Calu3 (cell line): ENCODE data around the gene GPR179. TPM values are rescaled to one million over a fixed set of nuclear protein-coding genes. Genes with fewer than 3 reads are reported as not detected.

Experiments used
- Bru-seq: library from RNA; stranded (reverse); fragments of 400-500 nt; gene quantifications from one replicate; lab custom pipeline; 2021; lab: Mats Ljungman, UMichigan
- BruChase-seq, 2 experiments: library from RNA; stranded (reverse); fragments of 400-500 nt; gene quantifications; one replicate each; lab custom pipeline; 2021; lab: Mats Ljungman, UMichigan
- BruUV-seq: library from RNA; stranded (reverse); fragments of 400-500 nt; replicated peaks from 2 replicates; lab custom pipeline; 2021; lab: Mats Ljungman, UMichigan
- CTCF ChIA-PET: fragments of 300-600 bp; sonication (Branson Sonifier 250); formaldehyde crosslinking; loops from one replicate; lab custom pipeline; 2022; ENCODE audit warnings: antibody characterized with exemption; lab: Charles Lee
- DNase-seq: peaks from one replicate; pipeline ENCODE4 v3.0.0; 2022
- H3K27ac Mint-ChIP-seq: one replicate; pipeline ENCODE4 v1.8.0; 2022; ENCODE audit warnings: mixed read lengths; ENCODE audit not compliant: unreplicated experiment
- H3K27me3 Mint-ChIP-seq: one replicate; pipeline ENCODE4 v1.8.0; 2022; ENCODE audit warnings: mixed read lengths; ENCODE audit not compliant: unreplicated experiment
- H3K36me3 Mint-ChIP-seq: one replicate; pipeline ENCODE4 v1.8.0; 2022; ENCODE audit warnings: mild to moderate bottlenecking, moderate library complexity, mixed read lengths; ENCODE audit not compliant: insufficient read depth, unreplicated experiment
- H3K4me1 Mint-ChIP-seq: one replicate; pipeline ENCODE4 v1.8.0; 2022; ENCODE audit warnings: mild to moderate bottlenecking, low read depth, mixed read lengths; ENCODE audit not compliant: unreplicated experiment
- H3K4me3 Mint-ChIP-seq: one replicate; pipeline ENCODE4 v1.8.0; 2022; ENCODE audit warnings: mild to moderate bottlenecking, low read depth, moderate library complexity, mixed read lengths; ENCODE audit not compliant: unreplicated experiment
- H3K9me3 Mint-ChIP-seq: one replicate; pipeline ENCODE4 v1.8.0; 2022; ENCODE audit warnings: low read depth, mixed read lengths; ENCODE audit not compliant: unreplicated experiment
- CTCF ChIP-seq: fragments of 200-600 bp; IDR thresholded peaks from one replicate; pipeline ENCODE4 v1.8.0; 2022; ENCODE audit warnings: antibody characterized with exemption; ENCODE audit not compliant: unreplicated experiment
- intact Hi-C: fragments of 100-400 bp; cut with micrococcal nuclease; formaldehyde crosslinking; loops from one replicate; pipeline ENCODE4 v1.10.0; 2022; ENCODE audit not compliant: unreplicated experiment
- long read RNA-seq: library from polyadenylated mRNA; stranded (forward); transcript quantifications from one replicate; pipeline ENCODE4 v2.0.0, GENCODE V29; 2022
- total RNA-seq: library from RNA; stranded (reverse); gene quantifications from 2 replicates; pipeline ENCODE4 v1.2.3, GENCODE V29; 2022

The GPR179 gene
- total RNA-seq (0.45 and 0.69 TPM in 2 replicates), Bru-seq, nascent RNA (percentile 18 among the genes with signal in this experiment), BruChase-seq, experiment 1, labeled RNA remaining after a 6-hour chase (percentile 33 among the genes with signal in this experiment), BruChase-seq, experiment 2, labeled RNA remaining after a 2-hour chase (percentile 27 among the genes with signal in this experiment)
- long read RNA-seq, result 0 reads

GRCh38 chr17:38343608-38344419 lies at the start of gene GPR179:
Gene GPR179, minus strand, starts transcription at chr17:38343956. Its CDS starts 167 bp downstream, at chr17:38343789.
- H3K9me3 Mint-ChIP-seq, result no peaks in the 10 kb centered on the region
- CTCF ChIA-PET, result interaction anchor here (0.8 to 1.7 kb wide), 3 partner anchors 10 to 71 kb away, joined by 3 to 4 read pairs (median 3); no protein-coding TSS in a partner anchor
- BruUV-seq, result no TSS peak
- no peak within 1 kb of the TSS for H3K27ac Mint-ChIP-seq
- DNase-seq, result no peak
- H3K27me3 Mint-ChIP-seq, result peaks cover 50% of the 10 kb centered on the region
- TF ChIP-seq CTCF, result no peak
- H3K36me3 Mint-ChIP-seq, result no peaks in the 10 kb centered on the region
- peaks cover 10% of the 10 kb centered on the region for H3K4me1 Mint-ChIP-seq
- intact Hi-C loops, result no loop called here
- no peak within 1 kb of the TSS for H3K4me3 Mint-ChIP-seq

GRCh38 chr17:38379448-38379847 lies 35.7 kb upstream of the GPR179 start:
- Mint-ChIP-seq H3K27me3 (no peaks in the 10 kb centered on the region), H3K27ac (no peak overlapping the region), H3K9me3 (no peaks in the 10 kb centered on the region), H3K36me3 (peaks cover 14% of the 10 kb centered on the region), H3K4me3 (no peak overlapping the region), H3K4me1 (no peaks in the 10 kb centered on the region)
- intact Hi-C loops, result no loop called here
- DNase-seq, result no peak
- no peak for TF ChIP-seq CTCF
- no TSS peak for BruUV-seq
- CTCF ChIA-PET, result interaction anchor here (0.8 to 1.3 kb wide), 3 partner anchors 14 to 30 kb away, joined by 3 to 6 read pairs (median 3); no protein-coding TSS in a partner anchor

- CTCF ChIA-PET, result interaction anchor here (0.6 to 2.4 kb wide), 3 partner anchors 9 to 14 kb away, joined by 3 to 7 read pairs (median 3); no protein-coding TSS in a partner anchor
- no peak for TF ChIP-seq CTCF
- no peak overlapping the region for H3K4me3 Mint-ChIP-seq
- H3K36me3 Mint-ChIP-seq, result peaks cover 51% of the 10 kb centered on the region
- BruUV-seq, result no TSS peak
- no peaks in the 10 kb centered on the region for H3K27me3 Mint-ChIP-seq
- no peak overlapping the region for H3K27ac Mint-ChIP-seq
- intact Hi-C loops, result no loop called here
- H3K4me1 Mint-ChIP-seq, result no peaks in the 10 kb centered on the region
- no peak for DNase-seq
- no peaks in the 10 kb centered on the region for H3K9me3 Mint-ChIP-seq
Observed at GRCh38 chr17:38369124-38369886, 25.5 kb upstream of the GPR179 start.

GRCh38 chr17:38364741-38365140 lies 21.0 kb upstream of the GPR179 start:
- no peak overlapping the region for H3K27ac Mint-ChIP-seq
- TF ChIP-seq CTCF, result no peak
- no TSS peak for BruUV-seq

More at GRCh38 chr17:38364741-38365140, 21.0 kb upstream of the GPR179 start:
- CTCF ChIA-PET, result interaction anchor here (0.5 to 2.2 kb wide), 4 partner anchors 15 to 1598 kb away, joined by 3 to 9 read pairs (median 4); no protein-coding TSS in a partner anchor
- no peak for DNase-seq
- H3K4me1 Mint-ChIP-seq, result peaks cover 15% of the 10 kb centered on the region
- H3K36me3 Mint-ChIP-seq, result peaks cover 31% of the 10 kb centered on the region
- no peaks in the 10 kb centered on the region for H3K27me3 Mint-ChIP-seq
- intact Hi-C loops, result no loop called here
- H3K4me3 Mint-ChIP-seq, result no peak overlapping the region
- no peaks in the 10 kb centered on the region for H3K9me3 Mint-ChIP-seq
